Measurements from ENCODE around the gene CABLES1. TPM values are rescaled to one million over a fixed set of nuclear protein-coding genes. Genes with fewer than 3 reads are reported as not detected.
A peak's percentile ranks its signal among the peaks of the same experiment; 100 is the strongest.

CABLES1 gene
- total and polyA plus RNA-seq, 2 of the 4 experiments (the other 2 are of a cell fraction) = 4.7 to 5.7 TPM

DNA sequence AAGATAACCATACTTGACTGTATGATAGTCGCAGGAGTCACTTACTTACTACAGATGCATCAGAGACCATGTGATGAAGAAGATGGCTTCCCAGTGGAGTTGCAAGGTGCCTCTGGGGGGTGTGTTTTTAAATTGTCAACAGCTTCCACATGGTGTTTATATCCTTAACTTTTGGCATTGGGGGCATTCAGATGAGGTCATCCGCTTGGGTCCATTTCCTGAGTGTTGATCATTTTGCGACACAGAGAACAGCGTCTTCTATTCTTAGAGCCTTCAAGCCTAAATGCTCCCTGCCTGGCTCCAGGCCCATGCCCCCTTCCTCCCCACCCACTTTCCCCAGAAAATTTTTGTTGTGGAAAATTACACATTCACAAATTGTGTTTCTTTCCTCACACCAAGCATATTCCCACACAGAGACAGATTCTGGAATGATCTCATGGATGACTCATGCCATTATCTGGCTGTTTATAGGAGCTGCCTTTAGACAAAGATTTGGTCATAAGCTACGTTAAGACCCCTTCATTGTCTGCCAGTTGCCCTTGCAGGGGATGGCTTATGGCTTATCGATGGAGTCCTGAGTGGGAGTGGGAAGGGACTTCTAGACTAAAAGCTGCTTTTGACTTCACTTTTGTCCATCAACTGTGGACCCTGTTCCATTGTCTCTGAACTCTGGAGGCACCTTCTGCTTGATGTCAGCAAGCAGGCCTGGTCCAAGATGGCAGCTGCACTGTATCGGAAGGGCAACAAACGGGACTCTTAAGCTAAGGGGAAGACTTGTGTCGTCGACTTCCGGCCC, 91.8 kb downstream of the CABLES1 start:
- dilution Hi-C loops (cut with HindIII; ENCODE audit: low sequenced_read_pairs, unreplicated experiment) = no loop called here
- WGBS, 2 experiments (ENCODE audit: extremely low coverage in 2 of 2, insufficient read length in 1 of 2) = 50% methylated on average over 1 of the region's 11 CpGs; no CpG with 5 or more reads in 1 of the 2 experiments
- DNase-seq = peak; percentile 94
- TF ChIP-seq MAZ (IDR thresholded peaks at IDR 0.05; ENCODE audit: borderline replicate concordance, low read depth, low read length) (0 out of 2 replicates have a peak, but pooled peaks have one; percentile 8), RFX5 (IDR thresholded peaks at IDR 0.05; ENCODE audit: low read depth, low read length) (no peak), SMC3 (IDR thresholded peaks at IDR 0.05; ENCODE audit: low read depth, low read length) (no peak), RAD21 (IDR thresholded peaks at IDR 0.05; ENCODE audit: low read length) (no peak), POLR2A (IDR thresholded peaks at IDR 0.05; ENCODE audit: low read depth, low read length) (no peak), USF2 (IDR thresholded peaks at IDR 0.05; ENCODE audit: low read depth, low read length) (peak; percentile 53; the same call in 1 of the 2 replicates), MAFK (IDR thresholded peaks at IDR 0.05; ENCODE audit: low read depth, low read length) (no peak), CHD1 (IDR thresholded peaks at IDR 0.05; ENCODE audit: low read depth, low read length) (no peak), FOS (IDR thresholded peaks at IDR 0.05; ENCODE audit: low read depth, low read length) (peak; percentile 95), NFE2L2 (IDR thresholded peaks at IDR 0.05; ENCODE audit: low read depth, low read length) (no peak), RCOR1 (IDR thresholded peaks at IDR 0.05; ENCODE audit: insufficient replicate concordance, low read length) (no peak), MXI1 (IDR thresholded peaks at IDR 0.05; ENCODE audit: borderline replicate concordance, low read depth, low read length) (no peak), CEBPB (IDR thresholded peaks at IDR 0.05; ENCODE audit: low read depth, low read length) (peak; percentile 17; the same call in 1 of the 2 replicates), BHLHE40 (IDR thresholded peaks at IDR 0.05; ENCODE audit: low read depth, low read length) (peak; percentile 48; the same call in 1 of the 2 replicates)
- TF ChIP-seq, protein P1, sequence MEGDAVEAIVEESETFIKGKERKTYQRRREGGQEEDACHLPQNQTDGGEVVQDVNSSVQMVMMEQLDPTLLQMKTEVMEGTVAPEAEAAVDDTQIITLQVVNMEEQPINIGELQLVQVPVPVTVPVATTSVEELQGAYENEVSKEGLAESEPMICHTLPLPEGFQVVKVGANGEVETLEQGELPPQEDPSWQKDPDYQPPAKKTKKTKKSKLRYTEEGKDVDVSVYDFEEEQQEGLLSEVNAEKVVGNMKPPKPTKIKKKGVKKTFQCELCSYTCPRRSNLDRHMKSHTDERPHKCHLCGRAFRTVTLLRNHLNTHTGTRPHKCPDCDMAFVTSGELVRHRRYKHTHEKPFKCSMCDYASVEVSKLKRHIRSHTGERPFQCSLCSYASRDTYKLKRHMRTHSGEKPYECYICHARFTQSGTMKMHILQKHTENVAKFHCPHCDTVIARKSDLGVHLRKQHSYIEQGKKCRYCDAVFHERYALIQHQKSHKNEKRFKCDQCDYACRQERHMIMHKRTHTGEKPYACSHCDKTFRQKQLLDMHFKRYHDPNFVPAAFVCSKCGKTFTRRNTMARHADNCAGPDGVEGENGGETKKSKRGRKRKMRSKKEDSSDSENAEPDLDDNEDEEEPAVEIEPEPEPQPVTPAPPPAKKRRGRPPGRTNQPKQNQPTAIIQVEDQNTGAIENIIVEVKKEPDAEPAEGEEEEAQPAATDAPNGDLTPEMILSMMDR (conservative IDR thresholded peaks at IDR 0.05; ENCODE audit: low read depth, low read length) = no peak

More for the DNA sequence above, 91.8 kb downstream of the CABLES1 start:
- Histone ChIP-seq H2AK5ac (ENCODE audit: low read depth, low read length) (peak overlapping the region; percentile 89), H3K14ac (replicated peaks; ENCODE audit: low read depth, low read length) (peak overlapping the region; percentile 55), H4K5ac (ENCODE audit: low read depth, low read length) (peak overlapping the region; percentile 98), H4K8ac (ENCODE audit: low read depth in 2 of 2, low read length in 2 of 2) (peak overlapping the region; percentile 27 to 71; a peak in 3 of 4 replicates), H3K9me1 (ENCODE audit: insufficient read depth, low read length) (peaks cover 24% of the 10 kb centered on the region), H2AK9ac (replicated peaks; ENCODE audit: low read depth, low read length, poor library complexity) (no peak overlapping the region), H3K9ac (ENCODE audit: low read depth, low read length) (no peak overlapping the region), H2BK120ac (ENCODE audit: low read depth, low read length) (peak overlapping the region; percentile 66), H3K56ac (ENCODE audit: extremely low read depth, insufficient read depth, low read length) (no peak overlapping the region), H2BK20ac (ENCODE audit: low read depth, low read length) (peak overlapping the region; percentile 83), H3K27me3 (ENCODE audit: control insufficient read depth, insufficient read depth, low read length) (no peaks in the 10 kb centered on the region), H2BK15ac (ENCODE audit: low read depth, low read length) (peak overlapping the region; percentile 84; the same call in 2 of the 3 replicates), H4K20me1 (ENCODE audit: insufficient read depth, low read length) (peaks cover 11% of the 10 kb centered on the region; the same call in 1 of the 2 replicates), H3K4me1 (ENCODE audit: control insufficient read depth, insufficient read depth, low read length) (peaks cover 38% of the 10 kb centered on the region), H2AFZ (replicated peaks; ENCODE audit: low read length, poor library complexity) (peak overlapping the region; percentile 25), H3K4me2 (ENCODE audit: low read depth, low read length) (peak overlapping the region; percentile 13; the same call in 1 of the 2 replicates), H3K23ac (ENCODE audit: low read depth, low read length) (peak overlapping the region; percentile 43; the same call in 1 of the 2 replicates), H2BK5ac (ENCODE audit: low read depth, low read length, poor library complexity, severe bottlenecking) (peak overlapping the region; percentile 76), H3K36me3 (ENCODE audit: control insufficient read depth, insufficient read depth, low read length) (peaks cover 8% of the 10 kb centered on the region), H3K4ac (ENCODE audit: low read depth, low read length) (peak overlapping the region; percentile 70), H4K91ac (ENCODE audit: insufficient read depth, low read depth, low read length) (peak overlapping the region; percentile 60), H3K18ac (ENCODE audit: low read depth, low read length) (peak overlapping the region; percentile 95), H3K9me3 (ENCODE audit: control insufficient read depth, insufficient read depth, low read length) (no peaks in the 10 kb centered on the region), H3K79me1 (ENCODE audit: low read depth in 1 of 2, low read length in 2 of 2) (peaks cover 3 to 37% of the 10 kb centered on the region in 2 experiments; a peak in 3 of 4 replicates), H3K27ac (ENCODE audit: insufficient read depth, low read length) (peak overlapping the region; percentile 90), H3K4me3 (ENCODE audit: insufficient read depth, low read depth, low read length) (no peak overlapping the region)
- peak; percentile 42 for ATAC-seq (ENCODE audit: low read depth)
- ChIA-PET CTCF (interaction anchor here (0.6 to 1.4 kb wide), 4 partner anchors 15 to 195 kb away, joined by 3 to 4 read pairs (median 3); no protein-coding TSS in a partner anchor), POLR2A (ENCODE audit: unreplicated experiment) (no interaction called here)
- no TSS peak for BruUV-seq (replicated peaks)
- in situ Hi-C loops (cut with MboI; ENCODE audit: low sequenced_read_pairs) (no loop called here), intact Hi-C loops (cut with micrococcal nuclease) (loop anchor here (5.0 kb wide), 3 partner anchors 75 to 195 kb away; partner anchors contain the start of gene CABLES1)
